ENCODE data around the gene SH3BP5L. TPM values are rescaled to one million over a fixed set of nuclear protein-coding genes. Genes with fewer than 3 reads are reported as not detected.
A peak's percentile ranks its signal among the peaks of the same experiment; 100 is the strongest.

SH3BP5L gene
- total and polyA plus RNA-seq, 2 of the 13 experiments (the other 11 are each of a cell fraction or from before 2014, with no cell fraction given) = 10.3 to 14.9 TPM

DNA sequence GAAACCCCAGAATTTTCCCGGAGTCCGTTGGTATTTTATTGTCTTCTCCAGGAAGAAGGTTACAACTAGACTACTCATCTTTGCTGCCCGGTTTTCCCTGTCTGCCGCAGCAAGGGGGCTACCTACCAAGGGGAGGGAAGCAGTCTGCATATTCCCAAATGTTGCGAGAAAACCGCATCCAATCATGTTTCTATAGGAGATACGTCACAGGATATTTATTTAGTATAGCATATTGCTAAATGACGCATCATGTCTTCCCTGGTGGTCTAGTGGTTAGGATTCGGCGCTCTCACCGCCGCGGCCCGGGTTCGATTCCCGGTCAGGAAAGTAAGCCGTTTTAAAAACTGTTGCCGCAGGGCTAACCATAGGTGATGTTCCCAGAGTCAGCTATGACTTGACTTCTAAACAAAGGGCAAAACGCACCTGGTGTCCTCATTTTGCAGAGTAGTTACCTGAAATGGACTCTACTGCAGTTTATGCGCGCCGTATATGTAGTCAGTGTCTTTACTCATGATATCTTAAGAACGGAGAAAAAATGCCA, 48.3 kb upstream of the SH3BP5L start (continued):
- no peak for TF ChIP-seq ZNF260 (CRISPR knock-in tag; IDR thresholded peaks at IDR 0.05; ENCODE audit: borderline replicate concordance, low read depth)
- TF ChIP-seq JUND (CRISPR knock-in tag; IDR thresholded peaks at IDR 0.05) = no peak
- TF ChIP-seq CBX1 (IDR thresholded peaks at IDR 0.05; ENCODE audit: low read depth) = no peak
- TF ChIP-seq GATA4 (IDR thresholded peaks at IDR 0.05; ENCODE audit: borderline replicate concordance, low read depth) = no peak
- TF ChIP-seq NFKB2 (CRISPR knock-in tag; IDR thresholded peaks at IDR 0.05; ENCODE audit: borderline replicate concordance) = no peak
- no peak for TF ChIP-seq ZNF143 (CRISPR knock-in tag; IDR thresholded peaks at IDR 0.05)
- TF ChIP-seq ZNF367 (CRISPR knock-in tag; IDR thresholded peaks at IDR 0.05; ENCODE audit: borderline replicate concordance) = no peak
- TF ChIP-seq MBD4 (IDR thresholded peaks at IDR 0.05; ENCODE audit: borderline replicate concordance, low read length) = no peak
- no peak for TF ChIP-seq NR2F2 (IDR thresholded peaks at IDR 0.05; ENCODE audit: borderline replicate concordance, low read depth)
- TF ChIP-seq PPARG (CRISPR knock-in tag; conservative IDR thresholded peaks at IDR 0.05) = no peak; the same call in 1 of the 2 replicates
- TF ChIP-seq ZNF12 (CRISPR knock-in tag; IDR thresholded peaks at IDR 0.05) = no peak
- TF ChIP-seq TRIM24 (CRISPR knock-in tag; IDR thresholded peaks at IDR 0.05) = no peak
- no peak for TF ChIP-seq ZNF34 (CRISPR knock-in tag; IDR thresholded peaks at IDR 0.05; ENCODE audit: borderline replicate concordance)
- TF ChIP-seq, protein P1, sequence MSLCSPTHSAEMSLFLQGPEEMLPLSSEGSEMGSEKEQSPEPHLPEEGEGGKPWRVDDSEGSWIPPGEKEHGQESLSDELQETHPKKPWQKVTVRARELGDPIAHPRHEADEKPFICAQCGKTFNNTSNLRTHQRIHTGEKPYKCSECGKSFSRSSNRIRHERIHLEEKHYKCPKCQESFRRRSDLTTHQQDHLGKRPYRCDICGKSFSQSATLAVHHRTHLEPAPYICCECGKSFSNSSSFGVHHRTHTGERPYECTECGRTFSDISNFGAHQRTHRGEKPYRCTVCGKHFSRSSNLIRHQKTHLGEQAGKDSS (CRISPR knock-in tag; IDR thresholded peaks at IDR 0.05; ENCODE audit: borderline replicate concordance, low read depth) = no peak
- no peak for TF ChIP-seq SMARCC2 (IDR thresholded peaks at IDR 0.05)
- no peak for TF ChIP-seq JUNB (CRISPR knock-in tag; IDR thresholded peaks at IDR 0.05; ENCODE audit: borderline replicate concordance)
- TF ChIP-seq SUZ12 (IDR thresholded peaks at IDR 0.05; ENCODE audit: low read depth, low read length) = no peak
- peak; percentile 85; the same call in 1 of the 2 replicates for TF ChIP-seq ZFP62 (CRISPR knock-in tag; IDR thresholded peaks at IDR 0.05)
- TF ChIP-seq STAG1 (CRISPR knock-in tag; IDR thresholded peaks at IDR 0.05) = no peak
- peak; percentile 73; the same call in 1 of the 2 replicates for TF ChIP-seq ZNF674 (CRISPR knock-in tag; IDR thresholded peaks at IDR 0.05; ENCODE audit: low read depth)
- no peak for TF ChIP-seq HNRNPLL (IDR thresholded peaks at IDR 0.05; ENCODE audit: low read depth, low read length, poor library complexity, severe bottlenecking)
- no peak for TF ChIP-seq AGO2 (optimal IDR thresholded peaks at IDR 0.05; ENCODE audit: low read depth, low read length)
- TF ChIP-seq SMARCE1 (IDR thresholded peaks at IDR 0.05; ENCODE audit: borderline replicate concordance) = no peak
- no peak for TF ChIP-seq SIN3A (IDR thresholded peaks at IDR 0.05; ENCODE audit: borderline replicate concordance, low read depth, low read length)
- TF ChIP-seq NR2F1 (CRISPR knock-in tag; IDR thresholded peaks at IDR 0.05) = no peak
- TF ChIP-seq ZNF569 (CRISPR knock-in tag; IDR thresholded peaks at IDR 0.05; ENCODE audit: borderline replicate concordance) = no peak
- TF ChIP-seq, protein P2, sequence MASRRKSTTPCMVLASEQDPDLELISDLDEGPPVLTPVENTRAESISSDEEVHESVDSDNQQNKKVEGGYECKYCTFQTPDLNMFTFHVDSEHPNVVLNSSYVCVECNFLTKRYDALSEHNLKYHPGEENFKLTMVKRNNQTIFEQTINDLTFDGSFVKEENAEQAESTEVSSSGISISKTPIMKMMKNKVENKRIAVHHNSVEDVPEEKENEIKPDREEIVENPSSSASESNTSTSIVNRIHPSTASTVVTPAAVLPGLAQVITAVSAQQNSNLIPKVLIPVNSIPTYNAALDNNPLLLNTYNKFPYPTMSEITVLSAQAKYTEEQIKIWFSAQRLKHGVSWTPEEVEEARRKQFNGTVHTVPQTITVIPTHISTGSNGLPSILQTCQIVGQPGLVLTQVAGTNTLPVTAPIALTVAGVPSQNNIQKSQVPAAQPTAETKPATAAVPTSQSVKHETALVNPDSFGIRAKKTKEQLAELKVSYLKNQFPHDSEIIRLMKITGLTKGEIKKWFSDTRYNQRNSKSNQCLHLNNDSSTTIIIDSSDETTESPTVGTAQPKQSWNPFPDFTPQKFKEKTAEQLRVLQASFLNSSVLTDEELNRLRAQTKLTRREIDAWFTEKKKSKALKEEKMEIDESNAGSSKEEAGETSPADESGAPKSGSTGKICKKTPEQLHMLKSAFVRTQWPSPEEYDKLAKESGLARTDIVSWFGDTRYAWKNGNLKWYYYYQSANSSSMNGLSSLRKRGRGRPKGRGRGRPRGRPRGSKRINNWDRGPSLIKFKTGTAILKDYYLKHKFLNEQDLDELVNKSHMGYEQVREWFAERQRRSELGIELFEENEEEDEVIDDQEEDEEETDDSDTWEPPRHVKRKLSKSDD (CRISPR knock-in tag; IDR thresholded peaks at IDR 0.05; ENCODE audit: low read depth) = no peak
- no peak for TF ChIP-seq TGIF2 (CRISPR knock-in tag; IDR thresholded peaks at IDR 0.05)
- TF ChIP-seq TMF1 (CRISPR knock-in tag; IDR thresholded peaks at IDR 0.05; ENCODE audit: low read depth) = no peak
- TF ChIP-seq RFX5 (IDR thresholded peaks at IDR 0.05; ENCODE audit: low read depth, low read length) = no peak
- no peak for TF ChIP-seq ZEB1 (IDR thresholded peaks at IDR 0.05; ENCODE audit: insufficient replicate concordance, low read depth)
